Measurements from ENCODE around the gene ITGB1. TPM values are rescaled to one million over a fixed set of nuclear protein-coding genes. Genes with fewer than 3 reads are reported as not detected.
A peak's percentile ranks its signal among the peaks of the same experiment; 100 is the strongest.

Gene ITGB1
- total RNA-seq, 2 donors from 2014 or later = 164 to 259 TPM

DNA sequence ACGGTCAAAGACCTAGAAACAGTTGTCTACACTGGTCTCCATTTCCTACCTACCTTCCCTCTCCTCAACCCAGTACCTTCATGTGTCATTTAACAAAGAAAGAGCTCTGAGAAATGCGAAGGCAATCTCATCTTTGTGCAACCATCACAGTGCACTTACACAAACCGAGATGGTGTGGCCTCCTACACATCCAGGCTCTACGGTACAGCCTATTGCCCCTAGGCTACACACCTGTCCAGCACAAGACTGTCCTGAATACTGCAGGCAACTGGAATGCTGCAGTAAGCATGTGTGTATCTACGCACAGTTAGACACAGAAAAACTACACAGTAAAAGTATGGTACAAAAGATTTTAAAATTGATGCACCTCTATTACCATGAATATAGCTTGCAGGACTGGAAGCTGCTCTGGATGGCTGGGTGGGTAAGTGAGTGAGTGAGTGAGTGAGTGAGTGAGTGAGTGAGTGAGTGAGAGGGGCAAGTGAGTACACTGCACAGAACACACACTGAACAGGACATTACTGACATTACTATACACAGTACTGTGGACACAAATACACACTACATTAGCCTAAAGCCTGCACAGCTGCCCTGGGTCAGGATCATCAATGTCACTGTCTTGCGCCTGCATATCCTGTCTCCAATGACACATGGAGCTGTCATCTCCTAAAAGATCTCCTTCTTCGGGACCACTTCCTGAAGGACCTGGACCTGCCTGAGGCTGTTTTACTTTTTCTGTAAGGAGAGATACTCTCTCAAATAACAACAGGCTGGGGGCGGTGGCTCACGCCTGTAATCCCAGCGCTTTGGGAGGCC lies 18.5 kb downstream of the ITGB1 start:
- no peak for ATAC-seq
- Histone ChIP-seq H3K36me3 (replicated peaks in 1 of 2; ENCODE audit: insufficient read depth in 1 of 2, low read depth in 2 of 2) (peaks cover 0 to 2% of the 10 kb centered on the region in 2 donors), H3K4me1 (peaks cover 71% of the 10 kb centered on the region), H3K4me3 (no peak overlapping the region), H3K27ac (peak overlapping the region in 2 of 4 donors; percentile 75 to 77), H3K9me3 (no peaks in the 10 kb centered on the region), H3K27me3 (no peaks in the 10 kb centered on the region)
- WGBS, 2 donors = 89 to 91% methylated on average over 10 of the region's 10 CpGs
- DNase-seq = no peak
- no peak for TF ChIP-seq POLR2A (IDR thresholded peaks at IDR 0.05)
- intact Hi-C loops (cut with DNase I) = no loop called here

DNA sequence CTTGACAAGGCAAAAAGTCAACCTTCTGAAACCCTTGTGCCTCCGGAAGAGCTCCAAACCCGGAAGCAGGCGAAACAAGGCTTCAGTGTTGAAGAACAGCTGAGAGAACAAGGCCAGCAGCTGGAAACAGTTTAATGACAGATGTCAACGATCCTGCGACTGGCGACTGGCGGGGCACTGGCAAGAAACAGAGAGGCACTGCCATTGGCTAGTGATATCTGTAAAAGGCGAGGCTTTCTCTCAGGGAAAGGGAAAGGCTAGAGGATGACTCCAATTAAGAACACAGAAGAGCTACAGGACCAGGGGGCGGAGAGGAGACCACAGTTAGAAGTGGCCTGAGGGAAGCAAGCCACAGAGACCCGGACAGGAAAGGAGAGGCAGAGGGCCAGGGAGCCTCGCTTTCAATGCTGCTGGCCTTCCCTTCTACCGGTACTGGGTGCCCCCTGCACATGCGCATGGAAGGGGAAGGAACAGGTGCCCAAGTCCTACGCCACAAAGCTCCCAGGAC lies 19.4 kb downstream of the ITGB1 start:
- H3K4me1 ChIP-seq = peaks cover 62% of the 10 kb centered on the region
- no peak overlapping the region for H3K4me3 ChIP-seq
- ATAC-seq (peak; percentile 69), DNase-seq (peak; percentile 31 to 54 (median 36))
- peak overlapping the region in 3 of 4 donors; percentile 39 to 77 (median 75) for H3K27ac ChIP-seq
- intact Hi-C loops (cut with DNase I) = no loop called here
- WGBS, 2 donors = 28 to 31% methylated on average over 13 to 14 of the region's 14 CpGs
- TF ChIP-seq, protein P1, sequence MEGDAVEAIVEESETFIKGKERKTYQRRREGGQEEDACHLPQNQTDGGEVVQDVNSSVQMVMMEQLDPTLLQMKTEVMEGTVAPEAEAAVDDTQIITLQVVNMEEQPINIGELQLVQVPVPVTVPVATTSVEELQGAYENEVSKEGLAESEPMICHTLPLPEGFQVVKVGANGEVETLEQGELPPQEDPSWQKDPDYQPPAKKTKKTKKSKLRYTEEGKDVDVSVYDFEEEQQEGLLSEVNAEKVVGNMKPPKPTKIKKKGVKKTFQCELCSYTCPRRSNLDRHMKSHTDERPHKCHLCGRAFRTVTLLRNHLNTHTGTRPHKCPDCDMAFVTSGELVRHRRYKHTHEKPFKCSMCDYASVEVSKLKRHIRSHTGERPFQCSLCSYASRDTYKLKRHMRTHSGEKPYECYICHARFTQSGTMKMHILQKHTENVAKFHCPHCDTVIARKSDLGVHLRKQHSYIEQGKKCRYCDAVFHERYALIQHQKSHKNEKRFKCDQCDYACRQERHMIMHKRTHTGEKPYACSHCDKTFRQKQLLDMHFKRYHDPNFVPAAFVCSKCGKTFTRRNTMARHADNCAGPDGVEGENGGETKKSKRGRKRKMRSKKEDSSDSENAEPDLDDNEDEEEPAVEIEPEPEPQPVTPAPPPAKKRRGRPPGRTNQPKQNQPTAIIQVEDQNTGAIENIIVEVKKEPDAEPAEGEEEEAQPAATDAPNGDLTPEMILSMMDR (IDR thresholded peaks at IDR 0.05) = no peak
- no peak for TF ChIP-seq POLR2A (IDR thresholded peaks at IDR 0.05)
- H3K9me3 ChIP-seq = no peaks in the 10 kb centered on the region
- peaks cover 0 to 2% of the 10 kb centered on the region in 2 donors for H3K36me3 ChIP-seq (replicated peaks in 1 of 2; ENCODE audit: insufficient read depth in 1 of 2, low read depth in 2 of 2)
- H3K27me3 ChIP-seq = no peaks in the 10 kb centered on the region

DNA sequence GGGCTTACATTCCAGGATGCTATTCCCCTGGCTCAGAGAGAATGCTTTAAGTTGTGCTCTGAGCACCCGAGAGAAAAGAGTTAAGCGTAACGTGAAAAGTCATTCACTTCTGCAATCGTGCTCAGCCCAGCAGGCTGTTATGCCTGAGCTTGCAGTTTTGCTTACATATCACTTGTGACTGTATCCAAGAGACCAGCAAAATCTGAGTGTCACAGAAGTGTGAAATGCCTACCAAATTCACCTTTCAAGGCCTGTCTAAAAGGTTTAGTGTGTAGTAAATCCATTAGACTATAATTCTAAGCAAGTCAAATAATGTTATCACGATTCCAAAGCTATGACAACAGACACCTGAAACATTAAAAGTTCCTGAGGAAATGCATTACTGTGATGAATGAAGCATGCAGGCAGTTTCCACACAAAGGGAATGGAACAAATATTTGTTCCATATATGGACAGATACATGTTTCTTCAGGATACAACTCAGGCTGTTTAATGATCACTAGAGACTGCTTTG lies 20.1 kb downstream of the ITGB1 start:
- no peak for TF ChIP-seq POLR2A (IDR thresholded peaks at IDR 0.05)
- TF ChIP-seq, protein P1 (IDR thresholded peaks at IDR 0.05) = no peak
- intact Hi-C loops (cut with DNase I) = no loop called here
- Histone ChIP-seq H3K27ac (peak overlapping the region in 3 of 4 donors; percentile 39 to 77 (median 75)), H3K27me3 (no peaks in the 10 kb centered on the region), H3K4me1 (peaks cover 55% of the 10 kb centered on the region), H3K36me3 (replicated peaks in 1 of 2; ENCODE audit: insufficient read depth in 1 of 2, low read depth in 2 of 2) (peaks cover 0 to 2% of the 10 kb centered on the region in 2 donors), H3K4me3 (no peak overlapping the region), H3K9me3 (no peaks in the 10 kb centered on the region)
- WGBS, 2 donors = 16 to 29% methylated on average over 5 of the region's 5 CpGs
- ATAC-seq (peak; percentile 66), DNase-seq (peak in 2 of 4 donors; percentile 26 to 47)

DNA sequence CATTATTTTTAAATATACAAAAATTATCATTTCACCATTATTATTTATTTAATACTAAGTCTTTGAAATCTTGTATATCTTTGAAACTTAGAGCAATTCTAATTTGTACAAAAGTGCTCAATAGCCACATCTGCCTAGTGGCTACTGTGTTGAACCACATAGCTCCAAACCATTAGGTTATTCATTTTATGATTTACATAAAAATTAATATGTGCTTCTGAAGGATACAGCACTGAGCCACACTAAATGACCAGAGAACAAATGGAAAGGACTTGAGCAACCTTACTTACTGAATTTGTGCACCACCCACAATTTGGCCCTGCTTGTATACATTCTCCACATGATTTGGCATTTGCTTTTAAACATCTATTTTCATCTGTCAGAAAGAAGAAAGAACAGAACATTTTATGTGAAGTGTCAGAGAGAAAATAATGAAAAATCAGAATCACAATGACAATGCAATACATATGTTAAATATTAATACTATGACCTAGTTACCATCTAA lies 25.8 kb downstream of the ITGB1 start:
- intact Hi-C loops (cut with DNase I) = no loop called here
- H3K27ac ChIP-seq = no peak overlapping the region
- no peaks in the 10 kb centered on the region for H3K9me3 ChIP-seq
- ATAC-seq = no peak
- H3K4me1 ChIP-seq = peaks cover 5% of the 10 kb centered on the region
- DNase-seq = no peak
- TF ChIP-seq POLR2A (IDR thresholded peaks at IDR 0.05) = no peak
- TF ChIP-seq, protein P1 (IDR thresholded peaks at IDR 0.05) = no peak
- no peaks in the 10 kb centered on the region for H3K27me3 ChIP-seq
- no peak overlapping the region for H3K4me3 ChIP-seq
- peaks cover 5 to 8% of the 10 kb centered on the region in 2 donors for H3K36me3 ChIP-seq (replicated peaks in 1 of 2; ENCODE audit: insufficient read depth in 1 of 2, low read depth in 2 of 2)

DNA sequence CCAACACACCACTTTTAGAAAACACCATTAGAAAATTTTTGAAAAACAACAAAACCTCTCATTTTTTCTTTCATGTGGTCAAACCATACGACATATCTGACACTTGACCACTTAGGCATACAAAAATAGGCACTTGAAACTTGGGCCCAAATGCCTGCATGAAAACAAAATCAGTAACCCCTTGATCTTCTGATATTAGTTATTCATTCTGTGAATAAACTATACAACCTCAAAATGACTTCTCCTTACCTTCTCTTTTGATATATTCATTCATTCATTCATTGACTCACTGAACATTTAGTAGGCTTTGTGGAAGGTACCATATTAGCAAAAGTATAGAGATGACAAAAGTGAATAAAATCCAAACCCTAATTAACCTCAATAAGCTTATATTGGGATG lies 26.4 kb downstream of the ITGB1 start:
- intact Hi-C loops (cut with DNase I) = no loop called here
- Histone ChIP-seq H3K9me3 (no peaks in the 10 kb centered on the region), H3K4me3 (no peak overlapping the region), H3K27ac (no peak overlapping the region), H3K27me3 (no peaks in the 10 kb centered on the region), H3K36me3 (replicated peaks in 1 of 2; ENCODE audit: insufficient read depth in 1 of 2, low read depth in 2 of 2) (peaks cover 7 to 13% of the 10 kb centered on the region in 2 donors), H3K4me1 (peaks cover 5% of the 10 kb centered on the region)
- no peak for ATAC-seq
- TF ChIP-seq, protein P1 (IDR thresholded peaks at IDR 0.05) = no peak
- TF ChIP-seq POLR2A (IDR thresholded peaks at IDR 0.05) = no peak
- WGBS, 2 donors = 92 to 93% methylated on average over 1 of the region's 1 CpG
- no peak for DNase-seq

All from body of pancreas (tissue), 4 donors.